GM13977 (cell line): ENCODE results near the gene CENPU.

Source experiments
- DNase-seq: peaks from one replicate; pipeline ENCODE4 v3.0.0; 2012; ENCODE audit warnings: low spot score
- in situ Hi-C: fragments of 300-500 bp; cut with MboI; formaldehyde crosslinking; loops from one replicate; pipeline ENCODE4 v1.12.0; 2022; ENCODE audit warnings: low sequenced_read_pairs, low pct_unique_long_range_greater_than_20kb, mixed read lengths, inconsistent platforms; ENCODE audit not compliant: unreplicated experiment
- TF ChIP-seq, protein P1 (sequence below): IDR thresholded peaks from 2 replicates; pipeline ENCODE4 v1.5.1; 2012; ENCODE audit warnings: mild to moderate bottlenecking, control low read depth; ENCODE audit not compliant: insufficient read depth; ENCODE audit errors: extremely low read depth, missing control alignments

CENPU gene

DNA sequence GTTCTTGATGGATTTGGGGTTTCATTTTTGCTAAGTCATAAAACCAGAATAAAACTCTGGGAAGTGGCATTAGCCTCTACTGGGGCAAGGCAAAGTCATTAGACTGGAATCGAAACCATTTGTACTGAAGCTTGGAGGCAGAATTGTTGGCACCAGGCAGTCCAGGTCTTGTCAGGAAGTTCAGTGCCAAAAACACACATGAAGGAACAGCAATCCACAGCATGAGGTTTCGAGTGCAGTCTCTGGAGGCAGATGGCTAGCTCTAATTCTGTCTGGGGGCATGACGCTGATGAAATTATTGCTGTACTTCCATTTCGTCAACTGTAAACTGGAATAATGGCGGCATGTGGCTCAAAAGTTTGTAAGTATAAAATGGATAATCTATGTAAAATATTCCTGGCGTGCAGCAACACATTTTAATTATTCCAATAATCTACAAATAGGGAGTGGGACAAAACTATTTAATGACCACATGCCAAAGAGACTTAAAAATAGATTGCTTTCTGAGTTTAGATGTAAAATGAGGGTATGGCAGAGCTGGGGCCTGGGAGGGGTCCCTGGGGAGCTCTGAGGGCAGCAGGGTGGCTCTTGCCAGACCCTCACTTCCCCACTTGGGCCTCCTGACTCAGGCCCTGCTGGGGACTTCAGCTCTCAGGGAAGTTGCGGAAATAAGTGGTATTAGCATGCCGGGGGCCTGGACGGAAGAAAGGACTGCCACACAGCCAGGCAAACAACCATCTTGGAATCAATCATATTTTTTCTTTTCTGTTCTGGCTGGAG, 18.8 kb upstream of the CENPU start:
- no peak for DNase-seq
- in situ Hi-C loops: no loop called here
- TF ChIP-seq, protein P1, sequence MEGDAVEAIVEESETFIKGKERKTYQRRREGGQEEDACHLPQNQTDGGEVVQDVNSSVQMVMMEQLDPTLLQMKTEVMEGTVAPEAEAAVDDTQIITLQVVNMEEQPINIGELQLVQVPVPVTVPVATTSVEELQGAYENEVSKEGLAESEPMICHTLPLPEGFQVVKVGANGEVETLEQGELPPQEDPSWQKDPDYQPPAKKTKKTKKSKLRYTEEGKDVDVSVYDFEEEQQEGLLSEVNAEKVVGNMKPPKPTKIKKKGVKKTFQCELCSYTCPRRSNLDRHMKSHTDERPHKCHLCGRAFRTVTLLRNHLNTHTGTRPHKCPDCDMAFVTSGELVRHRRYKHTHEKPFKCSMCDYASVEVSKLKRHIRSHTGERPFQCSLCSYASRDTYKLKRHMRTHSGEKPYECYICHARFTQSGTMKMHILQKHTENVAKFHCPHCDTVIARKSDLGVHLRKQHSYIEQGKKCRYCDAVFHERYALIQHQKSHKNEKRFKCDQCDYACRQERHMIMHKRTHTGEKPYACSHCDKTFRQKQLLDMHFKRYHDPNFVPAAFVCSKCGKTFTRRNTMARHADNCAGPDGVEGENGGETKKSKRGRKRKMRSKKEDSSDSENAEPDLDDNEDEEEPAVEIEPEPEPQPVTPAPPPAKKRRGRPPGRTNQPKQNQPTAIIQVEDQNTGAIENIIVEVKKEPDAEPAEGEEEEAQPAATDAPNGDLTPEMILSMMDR: no peak

DNA sequence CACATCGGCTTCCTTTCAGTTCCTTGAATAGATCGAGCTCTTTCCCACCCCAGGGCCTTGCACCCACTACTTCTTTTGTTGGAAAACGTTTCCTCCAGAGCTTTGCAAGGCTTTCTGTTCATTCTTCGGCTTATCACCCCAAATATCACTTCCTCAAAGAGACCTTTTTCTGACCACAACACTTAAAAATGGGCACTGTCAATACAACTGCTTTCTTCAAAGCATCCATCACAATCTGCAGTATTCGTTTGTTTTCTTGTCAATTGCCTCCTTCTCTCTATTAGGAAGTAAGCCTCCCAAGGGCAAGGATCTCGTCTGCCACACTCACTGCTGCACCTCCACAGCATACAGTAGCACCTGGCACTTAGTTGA, 17.7 kb upstream of the CENPU start:
- TF ChIP-seq, protein P1: no peak
- DNase-seq: no peak
- in situ Hi-C loops: no loop called here

DNA sequence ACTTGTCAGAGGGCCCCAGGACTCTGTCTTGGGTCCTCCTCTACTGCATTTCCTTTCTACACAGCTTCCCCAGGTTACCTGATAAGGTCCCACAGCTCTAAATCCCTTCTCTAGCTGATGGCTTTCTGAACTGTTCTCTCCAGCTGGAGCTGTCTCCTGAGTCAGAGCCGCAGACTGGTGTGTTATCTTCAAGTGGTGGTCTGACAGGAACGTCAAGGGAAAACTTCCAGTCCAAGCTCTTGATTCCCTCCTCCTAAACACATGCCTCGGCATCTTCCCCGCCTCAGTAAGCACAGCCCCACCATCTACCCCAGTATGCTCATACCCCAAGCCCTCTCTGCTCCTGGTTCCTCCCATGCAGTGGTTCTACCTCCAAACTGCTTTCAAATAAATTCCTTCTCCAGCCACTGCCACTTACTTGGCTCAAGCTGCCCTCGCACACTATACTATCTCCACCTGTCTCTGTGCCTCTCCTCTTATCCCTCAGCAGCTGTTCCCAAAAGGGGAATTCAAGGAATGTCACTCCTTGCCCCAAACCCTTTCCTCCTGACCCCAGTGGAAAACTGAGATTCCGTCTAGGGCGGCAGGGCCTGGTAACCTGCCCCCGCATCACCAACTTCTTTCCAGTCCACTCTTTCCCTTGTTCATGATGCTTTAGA, 17.2 kb upstream of the CENPU start:
- in situ Hi-C loops: no loop called here
- DNase-seq: no peak
- TF ChIP-seq, protein P1: no peak

DNA sequence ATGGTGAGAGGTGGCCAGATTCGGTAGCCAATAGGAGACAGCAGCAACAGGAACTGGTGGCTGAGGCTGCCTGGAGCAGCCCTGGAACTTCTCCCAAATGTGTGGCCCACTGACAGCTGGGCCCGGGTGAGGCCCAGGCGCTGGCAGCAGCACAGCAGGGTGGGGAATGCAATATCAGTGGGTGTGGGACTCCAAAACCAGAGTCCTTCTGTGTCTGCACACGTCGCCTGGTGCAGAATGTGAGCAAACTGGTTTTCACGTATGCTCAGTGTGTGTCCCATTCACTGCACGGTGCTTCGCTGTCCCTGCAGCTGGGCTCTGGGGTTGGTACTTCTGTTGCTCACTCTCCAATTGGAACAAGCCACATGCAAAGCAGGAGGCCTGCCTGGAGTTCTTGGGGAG, 14.4 kb upstream of the CENPU start:
- in situ Hi-C loops: no loop called here
- TF ChIP-seq, protein P1: no peak
- no peak for DNase-seq

DNA sequence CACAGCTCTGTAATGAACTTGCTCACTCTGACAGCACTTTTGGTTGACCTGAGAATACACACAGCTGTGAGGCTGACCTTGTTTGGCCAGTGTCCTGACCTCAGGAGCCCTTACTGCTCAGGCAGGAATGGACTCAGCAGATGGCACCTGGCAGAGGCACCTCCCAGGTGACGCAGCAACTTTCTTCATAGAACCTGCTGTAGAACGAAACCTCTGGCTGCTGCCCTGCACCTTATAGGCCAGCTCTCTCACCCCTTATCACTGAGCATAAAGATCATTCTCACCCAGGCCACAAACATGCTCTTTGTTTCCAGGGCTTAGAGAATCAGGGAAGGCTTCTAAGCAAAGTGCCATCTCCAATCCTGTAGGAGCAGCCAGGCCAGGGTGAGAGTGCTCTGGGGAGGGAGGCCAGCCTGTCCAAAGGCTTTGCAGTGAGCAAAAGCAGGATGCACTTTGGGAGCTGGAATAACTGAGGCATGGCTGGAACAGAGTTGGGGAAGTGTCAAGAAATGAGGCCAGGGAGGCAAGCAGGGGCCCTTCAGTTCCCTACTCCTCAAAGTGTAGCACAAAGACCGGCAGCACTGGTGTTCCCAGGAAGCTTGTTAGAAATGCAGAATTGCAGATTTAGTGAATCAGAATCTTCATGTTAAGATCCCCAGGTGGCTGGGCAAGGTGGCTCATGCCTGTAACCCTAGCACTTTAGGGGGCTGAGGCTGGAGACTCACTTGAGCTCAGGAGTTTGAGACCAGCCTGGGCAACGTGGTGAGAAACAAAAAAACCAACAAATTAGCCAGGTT, 13.3 kb upstream of the CENPU start:
- DNase-seq: no peak
- in situ Hi-C loops: no loop called here
- TF ChIP-seq, protein P1: no peak
